KMS-11 (cell line): ENCODE measurements around the gene POU3F3.

ENCODE experiments used
- H2AFZ ChIP-seq: fragments of 200-600 bp; sonication (generic); 2 replicates; pipeline ENCODE4 v1.6.1; 2016; ENCODE audit warnings: antibody characterized with exemption, mixed run types, low read depth
- H3K27ac ChIP-seq: fragments of 200-600 bp; sonication (generic); 2 replicates; pipeline ENCODE4 v1.6.1; 2016; ENCODE audit warnings: mild to moderate bottlenecking, mixed run types
- H3K27me3 ChIP-seq: fragments of 200-600 bp; sonication (generic); 2 replicates; pipeline ENCODE4 v1.6.1; 2017; ENCODE audit warnings: mild to moderate bottlenecking, low read depth, mixed run types, moderate library complexity; ENCODE audit not compliant: insufficient read depth
- H3K36me3 ChIP-seq: fragments of 200-600 bp; sonication (generic); 2 replicates; pipeline ENCODE4 v1.6.1; 2017; ENCODE audit warnings: mild to moderate bottlenecking, mixed run types; ENCODE audit not compliant: insufficient read depth
- H3K4me1 ChIP-seq: fragments of 200-600 bp; sonication (generic); 2 replicates; pipeline ENCODE4 v1.6.1; 2016; ENCODE audit warnings: mild to moderate bottlenecking, low read depth, mixed run types; ENCODE audit not compliant: poor library complexity, severe bottlenecking
- H3K4me2 ChIP-seq: fragments of 200-600 bp; sonication (generic); 2 replicates; pipeline ENCODE4 v1.7.0; 2016; ENCODE audit warnings: mild to moderate bottlenecking, mixed run types
- H3K4me3 ChIP-seq: fragments of 200-600 bp; sonication (generic); IDR thresholded peaks from 2 replicates; pipeline ENCODE4 v1.6.1; 2017; ENCODE audit warnings: low read depth, low read length, mixed read lengths; ENCODE audit not compliant: insufficient read depth
- H3K79me2 ChIP-seq: fragments of 200-600 bp; sonication (generic); 2 replicates; pipeline ENCODE4 v1.6.1; 2016; ENCODE audit warnings: low read depth, mixed run types; ENCODE audit not compliant: insufficient read depth
- H3K9ac ChIP-seq: fragments of 200-600 bp; sonication (generic); 2 replicates; pipeline ENCODE4 v1.6.1; 2016; ENCODE audit warnings: mild to moderate bottlenecking, mixed run types
- H4K20me1 ChIP-seq: fragments of 200-600 bp; sonication (generic); 2 replicates; pipeline ENCODE4 v1.6.1; 2016; ENCODE audit warnings: mild to moderate bottlenecking, mixed run types; ENCODE audit not compliant: insufficient read depth
- CTCF ChIP-seq: fragments of 200-600 bp; sonication (generic); conservative IDR thresholded peaks from 2 replicates; pipeline ENCODE4 v1.6.1; 2017; ENCODE audit warnings: low read depth, mild to moderate bottlenecking, antibody characterized with exemption, low read length, moderate library complexity, mixed read lengths

Gene POU3F3

GRCh38 chr2:104865096-104865470 is 11.2 kb downstream of the POU3F3 start:
- no peak overlapping the region for H2AFZ ChIP-seq
- no peaks in the 10 kb centered on the region for H3K79me2 ChIP-seq
- TF ChIP-seq CTCF = no peak
- H3K4me3 ChIP-seq = no peak overlapping the region
- no peaks in the 10 kb centered on the region for H4K20me1 ChIP-seq
- H3K4me1 ChIP-seq = no peaks in the 10 kb centered on the region
- no peak overlapping the region for H3K9ac ChIP-seq
- H3K27me3 ChIP-seq = no peaks in the 10 kb centered on the region
- H3K4me2 ChIP-seq = no peak overlapping the region
- no peak overlapping the region for H3K27ac ChIP-seq
- H3K36me3 ChIP-seq = no peaks in the 10 kb centered on the region

GRCh38 chr2:104866122-104866864 is 12.4 kb downstream of the POU3F3 start:
- Histone ChIP-seq H3K79me2 (no peaks in the 10 kb centered on the region), H2AFZ (no peak overlapping the region), H3K27ac (no peak overlapping the region), H3K9ac (no peak overlapping the region), H3K4me3 (no peak overlapping the region), H3K36me3 (no peaks in the 10 kb centered on the region), H3K4me2 (no peak overlapping the region), H3K4me1 (no peaks in the 10 kb centered on the region), H3K27me3 (no peaks in the 10 kb centered on the region), H4K20me1 (no peaks in the 10 kb centered on the region)
- no peak for TF ChIP-seq CTCF

- H3K4me1 ChIP-seq = no peaks in the 10 kb centered on the region
- no peak for TF ChIP-seq CTCF
- H3K27ac ChIP-seq = no peak overlapping the region
- H3K4me2 ChIP-seq = no peak overlapping the region
- no peaks in the 10 kb centered on the region for H3K36me3 ChIP-seq
- H3K27me3 ChIP-seq = no peaks in the 10 kb centered on the region
- no peaks in the 10 kb centered on the region for H4K20me1 ChIP-seq
- no peak overlapping the region for H2AFZ ChIP-seq
- no peaks in the 10 kb centered on the region for H3K79me2 ChIP-seq
- no peak overlapping the region for H3K4me3 ChIP-seq
- H3K9ac ChIP-seq = no peak overlapping the region
These were observed 13.2 kb downstream of the POU3F3 start for GRCh38 chr2:104866883-104867812.

GRCh38 chr2:104867813-104868504 is 14.0 kb downstream of the POU3F3 start:
- no peaks in the 10 kb centered on the region for H3K79me2 ChIP-seq
- H3K27ac ChIP-seq = no peak overlapping the region
- no peak overlapping the region for H2AFZ ChIP-seq
- H3K27me3 ChIP-seq = no peaks in the 10 kb centered on the region
- H4K20me1 ChIP-seq = no peaks in the 10 kb centered on the region
- no peak overlapping the region for H3K4me2 ChIP-seq
- H3K9ac ChIP-seq = no peak overlapping the region
- H3K36me3 ChIP-seq = no peaks in the 10 kb centered on the region
- H3K4me1 ChIP-seq = no peaks in the 10 kb centered on the region
- no peak overlapping the region for H3K4me3 ChIP-seq
- no peak for TF ChIP-seq CTCF
